ENCODE results near the gene TMEM41A. TPM values are rescaled to one million over a fixed set of nuclear protein-coding genes. Genes with fewer than 3 reads are reported as not detected.
"Not testable (repeated sequence)": the region's sequence is repeated elsewhere in the genome, so short reads cannot be mapped to it uniquely, and the experiment has no call there.

TMEM41A gene
- polyA plus RNA-seq, 1 donor (not counting 4 experiments of a cell fraction or from before 2014, with no cell fraction given) = 31.9 TPM

DNA sequence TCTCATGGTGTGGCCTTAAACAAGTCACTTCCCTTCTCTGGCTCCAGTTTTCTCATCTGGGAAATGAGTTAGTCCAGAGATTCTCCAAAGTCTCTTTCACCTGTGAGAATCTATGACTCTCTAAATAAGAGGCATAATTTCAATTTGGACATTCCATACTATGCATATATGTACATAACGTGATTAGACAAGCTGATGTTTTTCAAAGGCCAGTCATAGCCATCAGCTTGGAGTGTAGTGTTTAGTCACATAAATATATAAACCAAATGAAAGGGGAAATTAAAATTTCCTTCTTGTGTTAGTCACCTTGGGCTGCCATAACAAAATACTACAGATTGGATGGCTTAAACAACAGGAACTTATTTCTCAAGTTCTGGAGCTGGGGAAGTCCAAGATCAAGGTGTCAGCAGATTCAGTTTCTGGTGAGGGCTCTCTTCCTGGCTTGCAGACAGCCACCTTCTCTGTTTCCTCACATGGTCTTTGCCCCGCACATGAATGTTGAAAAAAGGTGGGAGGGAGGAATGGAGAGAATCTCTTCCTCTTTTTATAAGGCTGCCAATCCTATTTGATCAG is 19.4 kb downstream of the TMEM41A start:
- Histone ChIP-seq H4K20me1 (ENCODE audit: control insufficient read depth, extremely low read depth, insufficient read depth, low read length) (no peaks in the 10 kb centered on the region), H3K27me3 (ENCODE audit: control insufficient read depth, extremely low read depth, insufficient read depth, low read length) (no peaks in the 10 kb centered on the region), H3K4me1 (ENCODE audit: control insufficient read depth, extremely low read depth, insufficient read depth, low read length) (no peaks in the 10 kb centered on the region), H3K9me3 (ENCODE audit: control insufficient read depth, low read depth, low read length) (no peaks in the 10 kb centered on the region), H3K9ac (ENCODE audit: control insufficient read depth, extremely low read depth, insufficient read depth, low read length) (no peak overlapping the region), H2AFZ (ENCODE audit: control insufficient read depth, low read length) (no peak overlapping the region), H3K36me3 (ENCODE audit: control insufficient read depth in 2 of 2, extremely low read depth in 1 of 2, insufficient read depth in 2 of 2, low read length in 2 of 2) (peaks cover 3 to 10% of the 10 kb centered on the region in 2 experiments), H3K9me1 (ENCODE audit: control insufficient read depth, extremely low read depth, insufficient read depth, low read length) (no peaks in the 10 kb centered on the region), H3K79me2 (ENCODE audit: control insufficient read depth, insufficient read depth, low read length) (no peaks in the 10 kb centered on the region), H3K4me2 (ENCODE audit: control insufficient read depth, extremely low read depth, insufficient read depth, low read depth, low read length) (no peak overlapping the region), H3K27ac (ENCODE audit: control insufficient read depth, insufficient read depth, low read length) (no peak overlapping the region), H3K4me3 (ENCODE audit: control insufficient read depth in 2 of 3, extremely low read depth in 1 of 3, insufficient read depth in 2 of 3, low read depth in 1 of 3, low read length in 3 of 3) (no peak overlapping the region)
- FAIRE-seq (no peak), DNase-seq (ENCODE audit: low read depth, low spot score) (no peak)
- dilution Hi-C loops (cut with MboI; ENCODE audit: extremely low pct_ligation_motif_present, low sequenced_read_pairs) = no loop called here
- no peak for TF ChIP-seq EZH2 (IDR thresholded peaks at IDR 0.05; ENCODE audit: low read length)
- TF ChIP-seq, protein P1, sequence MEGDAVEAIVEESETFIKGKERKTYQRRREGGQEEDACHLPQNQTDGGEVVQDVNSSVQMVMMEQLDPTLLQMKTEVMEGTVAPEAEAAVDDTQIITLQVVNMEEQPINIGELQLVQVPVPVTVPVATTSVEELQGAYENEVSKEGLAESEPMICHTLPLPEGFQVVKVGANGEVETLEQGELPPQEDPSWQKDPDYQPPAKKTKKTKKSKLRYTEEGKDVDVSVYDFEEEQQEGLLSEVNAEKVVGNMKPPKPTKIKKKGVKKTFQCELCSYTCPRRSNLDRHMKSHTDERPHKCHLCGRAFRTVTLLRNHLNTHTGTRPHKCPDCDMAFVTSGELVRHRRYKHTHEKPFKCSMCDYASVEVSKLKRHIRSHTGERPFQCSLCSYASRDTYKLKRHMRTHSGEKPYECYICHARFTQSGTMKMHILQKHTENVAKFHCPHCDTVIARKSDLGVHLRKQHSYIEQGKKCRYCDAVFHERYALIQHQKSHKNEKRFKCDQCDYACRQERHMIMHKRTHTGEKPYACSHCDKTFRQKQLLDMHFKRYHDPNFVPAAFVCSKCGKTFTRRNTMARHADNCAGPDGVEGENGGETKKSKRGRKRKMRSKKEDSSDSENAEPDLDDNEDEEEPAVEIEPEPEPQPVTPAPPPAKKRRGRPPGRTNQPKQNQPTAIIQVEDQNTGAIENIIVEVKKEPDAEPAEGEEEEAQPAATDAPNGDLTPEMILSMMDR (optimal IDR thresholded peaks at IDR 0.05 in 1 of 3, IDR thresholded peaks at IDR 0.05 in 1 of 3, conservative IDR thresholded peaks at IDR 0.05 in 1 of 3; ENCODE audit: extremely low read depth in 1 of 3, insufficient read depth in 2 of 3, low read length in 3 of 3) = no peak

DNA sequence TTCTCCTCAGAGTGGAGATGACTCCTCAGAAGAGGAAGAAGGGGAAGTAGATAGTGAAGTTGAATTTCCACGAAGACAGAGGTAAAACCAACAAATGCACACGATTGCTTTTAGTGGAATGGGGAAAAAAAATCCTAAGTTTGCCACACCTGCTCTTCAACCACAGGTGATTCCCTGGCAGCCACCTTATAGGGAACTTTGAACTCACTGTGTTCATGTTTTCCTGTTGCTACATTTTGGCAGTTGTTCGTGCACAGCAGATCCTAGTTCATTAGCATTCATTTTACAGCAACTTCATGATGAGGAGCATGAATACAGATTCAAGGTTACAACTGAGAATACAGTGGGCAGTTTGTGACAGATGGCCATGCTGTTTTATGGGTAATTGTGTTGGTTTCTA is 21.5 kb downstream of the TMEM41A start:
- FAIRE-seq = no peak
- no peak overlapping the region for H3K4me3 ChIP-seq (ENCODE audit: control insufficient read depth in 2 of 3, extremely low read depth in 1 of 3, insufficient read depth in 2 of 3, low read depth in 1 of 3, low read length in 3 of 3)

DNA sequence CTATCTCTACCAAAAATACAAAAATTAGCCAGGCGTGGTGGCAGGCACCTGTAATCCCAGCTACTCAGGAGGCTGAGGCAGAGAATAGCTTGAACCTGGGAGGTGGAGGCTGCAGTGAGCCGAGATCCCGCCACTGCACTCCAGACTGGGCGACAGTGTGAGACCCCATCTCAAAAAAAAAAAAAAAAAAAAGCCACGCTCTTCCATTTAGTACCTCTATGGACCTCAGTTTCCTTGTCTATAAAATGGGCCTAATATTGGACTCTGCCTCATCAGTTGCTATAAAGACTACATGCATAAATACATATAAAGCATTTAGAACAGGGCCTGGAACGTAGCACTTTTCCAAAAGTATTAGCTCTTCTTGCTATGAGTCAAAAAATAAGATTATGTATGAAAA is 23.9 kb downstream of the TMEM41A start:
- H3K4me2 ChIP-seq (ENCODE audit: control insufficient read depth, extremely low read depth, insufficient read depth, low read depth, low read length); H3K9me3 ChIP-seq (ENCODE audit: control insufficient read depth, low read depth, low read length); H4K20me1 ChIP-seq (ENCODE audit: control insufficient read depth, extremely low read depth, insufficient read depth, low read length); DNase-seq (ENCODE audit: low read depth, low spot score); H3K4me3 ChIP-seq (ENCODE audit: control insufficient read depth in 2 of 3, extremely low read depth in 1 of 3, insufficient read depth in 2 of 3, low read depth in 1 of 3, low read length in 3 of 3); H2AFZ ChIP-seq (ENCODE audit: control insufficient read depth, low read length); H3K9ac ChIP-seq (ENCODE audit: control insufficient read depth, extremely low read depth, insufficient read depth, low read length); H3K27me3 ChIP-seq (ENCODE audit: control insufficient read depth, extremely low read depth, insufficient read depth, low read length); H3K4me1 ChIP-seq (ENCODE audit: control insufficient read depth, extremely low read depth, insufficient read depth, low read length); FAIRE-seq; dilution Hi-C loops (cut with MboI; ENCODE audit: extremely low pct_ligation_motif_present, low sequenced_read_pairs); H3K27ac ChIP-seq (ENCODE audit: control insufficient read depth, insufficient read depth, low read length); H3K79me2 ChIP-seq (ENCODE audit: control insufficient read depth, insufficient read depth, low read length); H3K9me1 ChIP-seq (ENCODE audit: control insufficient read depth, extremely low read depth, insufficient read depth, low read length): not testable (repeated sequence)
- peaks cover 0 to 11% of the 10 kb centered on the region in 2 experiments for H3K36me3 ChIP-seq (ENCODE audit: control insufficient read depth in 2 of 2, extremely low read depth in 1 of 2, insufficient read depth in 2 of 2, low read length in 2 of 2)

More for the DNA sequence above, 21.5 kb downstream of the TMEM41A start:
- TF ChIP-seq, protein P1 (optimal IDR thresholded peaks at IDR 0.05 in 1 of 3, IDR thresholded peaks at IDR 0.05 in 1 of 3, conservative IDR thresholded peaks at IDR 0.05 in 1 of 3; ENCODE audit: extremely low read depth in 1 of 3, insufficient read depth in 2 of 3, low read length in 3 of 3) = no peak
- TF ChIP-seq EZH2 (IDR thresholded peaks at IDR 0.05; ENCODE audit: low read length) = no peak
- Histone ChIP-seq H3K79me2 (ENCODE audit: control insufficient read depth, insufficient read depth, low read length) (no peaks in the 10 kb centered on the region), H3K4me1 (ENCODE audit: control insufficient read depth, extremely low read depth, insufficient read depth, low read length) (no peaks in the 10 kb centered on the region), H3K9me1 (ENCODE audit: control insufficient read depth, extremely low read depth, insufficient read depth, low read length) (no peaks in the 10 kb centered on the region), H3K4me2 (ENCODE audit: control insufficient read depth, extremely low read depth, insufficient read depth, low read depth, low read length) (no peak overlapping the region), H4K20me1 (ENCODE audit: control insufficient read depth, extremely low read depth, insufficient read depth, low read length) (no peaks in the 10 kb centered on the region), H3K9ac (ENCODE audit: control insufficient read depth, extremely low read depth, insufficient read depth, low read length) (no peak overlapping the region), H3K36me3 (ENCODE audit: control insufficient read depth in 2 of 2, extremely low read depth in 1 of 2, insufficient read depth in 2 of 2, low read length in 2 of 2) (peaks cover 3 to 15% of the 10 kb centered on the region in 2 experiments), H3K27me3 (ENCODE audit: control insufficient read depth, extremely low read depth, insufficient read depth, low read length) (no peaks in the 10 kb centered on the region), H2AFZ (ENCODE audit: control insufficient read depth, low read length) (no peak overlapping the region), H3K9me3 (ENCODE audit: control insufficient read depth, low read depth, low read length) (no peaks in the 10 kb centered on the region), H3K27ac (ENCODE audit: control insufficient read depth, insufficient read depth, low read length) (no peak overlapping the region)
- DNase-seq (ENCODE audit: low read depth, low spot score) = no peak
- dilution Hi-C loops (cut with MboI; ENCODE audit: extremely low pct_ligation_motif_present, low sequenced_read_pairs) = no loop called here

Measured in keratinocyte (primary cell).